ENCODE measurements around the gene ARHGEF37. TPM values are rescaled to one million over a fixed set of nuclear protein-coding genes. Genes with fewer than 3 reads are reported as not detected.

The ARHGEF37 gene
- total RNA-seq, 1 donor from 2014 or later, result 4.1 TPM

- Histone ChIP-seq H3K4me3 (ENCODE audit: low read depth, low read length) (no peak overlapping the region), H3K36me3 (ENCODE audit: control insufficient read depth, insufficient read depth, low read length) (no peaks in the 10 kb centered on the region), H3K27me3 (ENCODE audit: control insufficient read depth, insufficient read depth, low read length) (no peaks in the 10 kb centered on the region)
- peak; percentile 77 for TF ChIP-seq CTCF (IDR thresholded peaks at IDR 0.05; ENCODE audit: insufficient read depth, low read length, poor library complexity, severe bottlenecking)
- no peak for DNase-seq (ENCODE audit: low read depth)
Measured at GRCh38 chr5:149618581-149619248, 37.4 kb downstream of the ARHGEF37 start.

GRCh38 chr5:149621415-149622098 lies 40.3 kb downstream of the ARHGEF37 start:
- no peak for DNase-seq (ENCODE audit: low read depth)
- H3K27me3 ChIP-seq (ENCODE audit: control insufficient read depth, insufficient read depth, low read length), result no peaks in the 10 kb centered on the region
- H3K36me3 ChIP-seq (ENCODE audit: control insufficient read depth, insufficient read depth, low read length), result no peaks in the 10 kb centered on the region
- H3K4me3 ChIP-seq (ENCODE audit: low read depth, low read length), result no peak overlapping the region
- TF ChIP-seq CTCF (IDR thresholded peaks at IDR 0.05; ENCODE audit: insufficient read depth, low read length, poor library complexity, severe bottlenecking), result no peak

- H3K4me3 ChIP-seq (ENCODE audit: low read depth, low read length), result no peak overlapping the region
- H3K36me3 ChIP-seq (ENCODE audit: control insufficient read depth, insufficient read depth, low read length), result no peaks in the 10 kb centered on the region
- H3K27me3 ChIP-seq (ENCODE audit: control insufficient read depth, insufficient read depth, low read length), result no peaks in the 10 kb centered on the region
- DNase-seq (ENCODE audit: low read depth), result no peak
- TF ChIP-seq CTCF (IDR thresholded peaks at IDR 0.05; ENCODE audit: insufficient read depth, low read length, poor library complexity, severe bottlenecking), result no peak
Measured at GRCh38 chr5:149622466-149622865, 41.2 kb downstream of the ARHGEF37 start.

- Histone ChIP-seq H3K4me3 (ENCODE audit: low read depth, low read length) (no peak overlapping the region), H3K27me3 (ENCODE audit: control insufficient read depth, insufficient read depth, low read length) (no peaks in the 10 kb centered on the region), H3K36me3 (ENCODE audit: control insufficient read depth, insufficient read depth, low read length) (no peaks in the 10 kb centered on the region)
- TF ChIP-seq CTCF (IDR thresholded peaks at IDR 0.05; ENCODE audit: insufficient read depth, low read length, poor library complexity, severe bottlenecking), result no peak
- DNase-seq (ENCODE audit: low read depth), result no peak
Measured at GRCh38 chr5:149623473-149623872, 42.2 kb downstream of the ARHGEF37 start.

- Histone ChIP-seq H3K4me3 (ENCODE audit: low read depth, low read length) (no peak overlapping the region), H3K27me3 (ENCODE audit: control insufficient read depth, insufficient read depth, low read length) (no peaks in the 10 kb centered on the region), H3K36me3 (ENCODE audit: control insufficient read depth, insufficient read depth, low read length) (no peaks in the 10 kb centered on the region)
- DNase-seq (ENCODE audit: low read depth), result no peak
- TF ChIP-seq CTCF (IDR thresholded peaks at IDR 0.05; ENCODE audit: insufficient read depth, low read length, poor library complexity, severe bottlenecking), result no peak
Measured at GRCh38 chr5:149627070-149627469, 45.8 kb downstream of the ARHGEF37 start.

Data from kidney epithelial cell (primary cell).